ENCODE measurements around the gene FRZB.
"Not testable (repeated sequence)": the region's sequence is repeated elsewhere in the genome, so short reads cannot be mapped to it uniquely, and the experiment has no call there.

FRZB gene

GRCh38 chr2:182904844-182905243 is 38.4 kb upstream of the FRZB start:
- Histone ChIP-seq H3K4me1 (ENCODE audit: control insufficient read depth, insufficient read depth, low read length) (no peaks in the 10 kb centered on the region), H3K36me3 (ENCODE audit: control insufficient read depth in 2 of 2, insufficient read depth in 2 of 2, low read length in 2 of 2) (peaks cover 0 to 2% of the 10 kb centered on the region in 2 donors), H3K4me3 (ENCODE audit: low read length in 2 of 2) (no peak overlapping the region), H3K9ac (ENCODE audit: low read length in 2 of 2) (no peak overlapping the region), H3K27me3 (ENCODE audit: control insufficient read depth in 1 of 2, insufficient read depth in 2 of 2, low read length in 2 of 2) (no peaks in the 10 kb centered on the region), H3K9me3 (ENCODE audit: control insufficient read depth in 2 of 2, low read length in 2 of 2) (no peaks in the 10 kb centered on the region), H3K27ac (ENCODE audit: low read length) (no peak overlapping the region)

- H3K4me1 ChIP-seq (ENCODE audit: control insufficient read depth, insufficient read depth, low read length) = no peaks in the 10 kb centered on the region
- no peaks in the 10 kb centered on the region for H3K9me3 ChIP-seq (ENCODE audit: control insufficient read depth in 2 of 2, low read length in 2 of 2)
- peak overlapping the region; percentile 2 for H3K27ac ChIP-seq (ENCODE audit: low read length)
- peaks cover 0 to 2% of the 10 kb centered on the region in 2 donors for H3K36me3 ChIP-seq (ENCODE audit: control insufficient read depth in 2 of 2, insufficient read depth in 2 of 2, low read length in 2 of 2)
- H3K4me3 ChIP-seq (ENCODE audit: low read length in 2 of 2) = no peak overlapping the region
- H3K27me3 ChIP-seq (ENCODE audit: control insufficient read depth in 1 of 2, insufficient read depth in 2 of 2, low read length in 2 of 2) = no peaks in the 10 kb centered on the region
- H3K9ac ChIP-seq (ENCODE audit: low read length in 2 of 2) = no peak overlapping the region
Measured at GRCh38 chr2:182903566-182903965, 37.1 kb upstream of the FRZB start.

GRCh38 chr2:182901748-182902147 is 35.3 kb upstream of the FRZB start:
- H3K36me3 ChIP-seq (ENCODE audit: control insufficient read depth in 2 of 2, insufficient read depth in 2 of 2, low read length in 2 of 2) = no peaks in the 10 kb centered on the region
- no peak overlapping the region for H3K9ac ChIP-seq (ENCODE audit: low read length in 2 of 2)
- no peak overlapping the region for H3K4me3 ChIP-seq (ENCODE audit: low read length in 2 of 2)
- no peak overlapping the region for H3K27ac ChIP-seq (ENCODE audit: low read length)
- H3K4me1 ChIP-seq (ENCODE audit: control insufficient read depth, insufficient read depth, low read length) = no peaks in the 10 kb centered on the region
- H3K9me3 ChIP-seq (ENCODE audit: control insufficient read depth in 2 of 2, low read length in 2 of 2) = no peaks in the 10 kb centered on the region
- no peaks in the 10 kb centered on the region for H3K27me3 ChIP-seq (ENCODE audit: control insufficient read depth in 1 of 2, insufficient read depth in 2 of 2, low read length in 2 of 2)

GRCh38 chr2:182898718-182899117 is 32.3 kb upstream of the FRZB start:
- Histone ChIP-seq H3K27me3 (ENCODE audit: control insufficient read depth in 1 of 2, insufficient read depth in 2 of 2, low read length in 2 of 2) (no peaks in the 10 kb centered on the region), H3K9ac (ENCODE audit: low read length in 2 of 2) (no peak overlapping the region), H3K4me1 (ENCODE audit: control insufficient read depth, insufficient read depth, low read length) (peaks cover 4% of the 10 kb centered on the region), H3K4me3 (ENCODE audit: low read length in 2 of 2) (no peak overlapping the region), H3K27ac (ENCODE audit: low read length) (no peak overlapping the region), H3K9me3 (ENCODE audit: control insufficient read depth in 2 of 2, low read length in 2 of 2) (no peaks in the 10 kb centered on the region), H3K36me3 (ENCODE audit: control insufficient read depth in 2 of 2, insufficient read depth in 2 of 2, low read length in 2 of 2) (no peaks in the 10 kb centered on the region)

- H3K36me3 ChIP-seq (ENCODE audit: control insufficient read depth in 2 of 2, insufficient read depth in 2 of 2, low read length in 2 of 2) = no peaks in the 10 kb centered on the region
- H3K9me3 ChIP-seq (ENCODE audit: control insufficient read depth in 2 of 2, low read length in 2 of 2) = no peaks in the 10 kb centered on the region
- H3K27ac ChIP-seq (ENCODE audit: low read length) = no peak overlapping the region
- no peak overlapping the region for H3K9ac ChIP-seq (ENCODE audit: low read length in 2 of 2)
- peaks cover 4% of the 10 kb centered on the region for H3K4me1 ChIP-seq (ENCODE audit: control insufficient read depth, insufficient read depth, low read length)
- H3K27me3 ChIP-seq (ENCODE audit: control insufficient read depth in 1 of 2, insufficient read depth in 2 of 2, low read length in 2 of 2) = no peaks in the 10 kb centered on the region
- no peak overlapping the region for H3K4me3 ChIP-seq (ENCODE audit: low read length in 2 of 2)
Measured at GRCh38 chr2:182897137-182897536, 30.7 kb upstream of the FRZB start.

- H3K27ac ChIP-seq (ENCODE audit: low read length) = no peak overlapping the region
- peaks cover 4% of the 10 kb centered on the region for H3K4me1 ChIP-seq (ENCODE audit: control insufficient read depth, insufficient read depth, low read length)
- H3K27me3 ChIP-seq (ENCODE audit: control insufficient read depth in 1 of 2, insufficient read depth in 2 of 2, low read length in 2 of 2) = no peaks in the 10 kb centered on the region
- H3K9me3 ChIP-seq (ENCODE audit: control insufficient read depth in 2 of 2, low read length in 2 of 2) = no peaks in the 10 kb centered on the region
- H3K36me3 ChIP-seq (ENCODE audit: control insufficient read depth in 2 of 2, insufficient read depth in 2 of 2, low read length in 2 of 2) = no peaks in the 10 kb centered on the region
- H3K4me3 ChIP-seq (ENCODE audit: low read length in 2 of 2) = no peak overlapping the region
- no peak overlapping the region for H3K9ac ChIP-seq (ENCODE audit: low read length in 2 of 2)
Measured at GRCh38 chr2:182895798-182896197, 29.4 kb upstream of the FRZB start.

GRCh38 chr2:182895169-182895568 is 28.7 kb upstream of the FRZB start:
- Histone ChIP-seq H3K27ac (ENCODE audit: low read length) (no peak overlapping the region), H3K27me3 (ENCODE audit: control insufficient read depth in 1 of 2, insufficient read depth in 2 of 2, low read length in 2 of 2) (no peaks in the 10 kb centered on the region), H3K9me3 (ENCODE audit: control insufficient read depth in 2 of 2, low read length in 2 of 2) (no peaks in the 10 kb centered on the region), H3K4me3 (ENCODE audit: low read length in 2 of 2) (no peak overlapping the region), H3K4me1 (ENCODE audit: control insufficient read depth, insufficient read depth, low read length) (peaks cover 4% of the 10 kb centered on the region), H3K9ac (ENCODE audit: low read length in 2 of 2) (no peak overlapping the region), H3K36me3 (ENCODE audit: control insufficient read depth in 2 of 2, insufficient read depth in 2 of 2, low read length in 2 of 2) (no peaks in the 10 kb centered on the region)

GRCh38 chr2:182894174-182894573 is 27.7 kb upstream of the FRZB start:
- H3K9me3 ChIP-seq (ENCODE audit: control insufficient read depth in 2 of 2, low read length in 2 of 2) = no peaks in the 10 kb centered on the region
- no peaks in the 10 kb centered on the region for H3K36me3 ChIP-seq (ENCODE audit: control insufficient read depth in 2 of 2, insufficient read depth in 2 of 2, low read length in 2 of 2)
- no peaks in the 10 kb centered on the region for H3K27me3 ChIP-seq (ENCODE audit: control insufficient read depth in 1 of 2, insufficient read depth in 2 of 2, low read length in 2 of 2)
- no peak overlapping the region for H3K9ac ChIP-seq (ENCODE audit: low read length in 2 of 2)
- no peak overlapping the region for H3K27ac ChIP-seq (ENCODE audit: low read length)
- H3K4me3 ChIP-seq (ENCODE audit: low read length in 2 of 2) = no peak overlapping the region
- H3K4me1 ChIP-seq (ENCODE audit: control insufficient read depth, insufficient read depth, low read length) = peaks cover 4% of the 10 kb centered on the region

GRCh38 chr2:182893666-182894065 is 27.2 kb upstream of the FRZB start:
- Histone ChIP-seq H3K27me3 (ENCODE audit: control insufficient read depth in 1 of 2, insufficient read depth in 2 of 2, low read length in 2 of 2) (no peaks in the 10 kb centered on the region), H3K4me3 (ENCODE audit: low read length in 2 of 2) (no peak overlapping the region), H3K27ac (ENCODE audit: low read length) (no peak overlapping the region), H3K36me3 (ENCODE audit: control insufficient read depth in 2 of 2, insufficient read depth in 2 of 2, low read length in 2 of 2) (no peaks in the 10 kb centered on the region), H3K9ac (ENCODE audit: low read length in 2 of 2) (no peak overlapping the region), H3K4me1 (ENCODE audit: control insufficient read depth, insufficient read depth, low read length) (peaks cover 4% of the 10 kb centered on the region), H3K9me3 (ENCODE audit: control insufficient read depth in 2 of 2, low read length in 2 of 2) (no peaks in the 10 kb centered on the region)

GRCh38 chr2:182893035-182893434 is 26.6 kb upstream of the FRZB start:
- not testable (repeated sequence) for H3K9me3 ChIP-seq (ENCODE audit: control insufficient read depth in 2 of 2, low read length in 2 of 2); H3K4me1 ChIP-seq (ENCODE audit: control insufficient read depth, insufficient read depth, low read length); H3K27me3 ChIP-seq (ENCODE audit: control insufficient read depth in 1 of 2, insufficient read depth in 2 of 2, low read length in 2 of 2); H3K27ac ChIP-seq (ENCODE audit: low read length); H3K36me3 ChIP-seq (ENCODE audit: control insufficient read depth in 2 of 2, insufficient read depth in 2 of 2, low read length in 2 of 2); H3K4me3 ChIP-seq (ENCODE audit: low read length in 2 of 2); H3K9ac ChIP-seq (ENCODE audit: low read length in 2 of 2)

GRCh38 chr2:182891611-182892010 is 25.2 kb upstream of the FRZB start:
- no peaks in the 10 kb centered on the region for H3K9me3 ChIP-seq (ENCODE audit: control insufficient read depth in 2 of 2, low read length in 2 of 2)
- no peaks in the 10 kb centered on the region for H3K36me3 ChIP-seq (ENCODE audit: control insufficient read depth in 2 of 2, insufficient read depth in 2 of 2, low read length in 2 of 2)
- no peak overlapping the region for H3K4me3 ChIP-seq (ENCODE audit: low read length in 2 of 2)
- peaks cover 4% of the 10 kb centered on the region for H3K4me1 ChIP-seq (ENCODE audit: control insufficient read depth, insufficient read depth, low read length)
- H3K27me3 ChIP-seq (ENCODE audit: control insufficient read depth in 1 of 2, insufficient read depth in 2 of 2, low read length in 2 of 2) = no peaks in the 10 kb centered on the region
- no peak overlapping the region for H3K9ac ChIP-seq (ENCODE audit: low read length in 2 of 2)
- no peak overlapping the region for H3K27ac ChIP-seq (ENCODE audit: low read length)
